Vagina (tissue), 2 donors: Measurements from ENCODE around the gene PTPA.

Source experiments
- POLR2A ChIP-seq, 2 donors: fragments of 450-650 bp; IDR thresholded peaks; one replicate each; pipeline ENCODE4 v1.6.1; 2017; ENCODE audit warnings: antibody characterized with exemption in 2 of 2, mild to moderate bottlenecking in 2 of 2, moderate library complexity in 2 of 2
- POLR2AphosphoS5 ChIP-seq, 2 donors: sonication (generic); formaldehyde crosslinking; IDR thresholded peaks; one replicate each; pipeline ENCODE4 v1.9.0; 2017; ENCODE audit warnings: antibody characterized with exemption in 2 of 2, mild to moderate bottlenecking in 2 of 2, low read depth in 1 of 2; ENCODE audit not compliant: insufficient read depth in 1 of 2
- TF ChIP-seq, protein P1 (sequence below), 3 experiments: fragments of 450-650 bp in 2 of 3; fragments of 200-600 bp in 1 of 3; sonication (generic) in 1 of 3; IDR thresholded peaks; one replicate each; pipeline ENCODE4 v1.5.1; 2017 to 2019; ENCODE audit warnings: antibody characterized with exemption in 3 of 3, mild to moderate bottlenecking in 2 of 3, moderate library complexity in 2 of 3

DNA sequence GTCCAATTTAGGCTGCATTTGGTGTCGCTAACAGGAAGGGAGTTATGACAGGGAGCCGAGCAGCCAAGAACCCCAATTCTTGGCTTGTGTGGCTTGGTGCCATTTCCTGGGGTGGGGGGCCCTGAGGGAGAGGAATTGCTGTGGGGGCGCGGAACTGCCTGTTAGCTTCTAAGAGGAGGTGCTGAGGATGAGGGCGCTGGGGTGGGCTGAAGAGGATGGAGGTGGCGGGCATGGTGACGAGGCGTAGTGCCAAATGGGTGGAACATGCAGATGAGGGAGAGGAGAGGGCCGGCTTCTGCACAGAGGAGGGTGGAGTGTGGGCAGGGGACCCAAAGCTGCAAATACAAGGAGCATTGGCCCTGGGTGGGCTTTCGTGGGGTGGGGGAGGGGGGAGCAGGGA is 38.9 kb downstream of the PTPA start:
- TF ChIP-seq, protein P1, sequence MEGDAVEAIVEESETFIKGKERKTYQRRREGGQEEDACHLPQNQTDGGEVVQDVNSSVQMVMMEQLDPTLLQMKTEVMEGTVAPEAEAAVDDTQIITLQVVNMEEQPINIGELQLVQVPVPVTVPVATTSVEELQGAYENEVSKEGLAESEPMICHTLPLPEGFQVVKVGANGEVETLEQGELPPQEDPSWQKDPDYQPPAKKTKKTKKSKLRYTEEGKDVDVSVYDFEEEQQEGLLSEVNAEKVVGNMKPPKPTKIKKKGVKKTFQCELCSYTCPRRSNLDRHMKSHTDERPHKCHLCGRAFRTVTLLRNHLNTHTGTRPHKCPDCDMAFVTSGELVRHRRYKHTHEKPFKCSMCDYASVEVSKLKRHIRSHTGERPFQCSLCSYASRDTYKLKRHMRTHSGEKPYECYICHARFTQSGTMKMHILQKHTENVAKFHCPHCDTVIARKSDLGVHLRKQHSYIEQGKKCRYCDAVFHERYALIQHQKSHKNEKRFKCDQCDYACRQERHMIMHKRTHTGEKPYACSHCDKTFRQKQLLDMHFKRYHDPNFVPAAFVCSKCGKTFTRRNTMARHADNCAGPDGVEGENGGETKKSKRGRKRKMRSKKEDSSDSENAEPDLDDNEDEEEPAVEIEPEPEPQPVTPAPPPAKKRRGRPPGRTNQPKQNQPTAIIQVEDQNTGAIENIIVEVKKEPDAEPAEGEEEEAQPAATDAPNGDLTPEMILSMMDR (IDR thresholded peaks at IDR 0.05) = no peak
- TF ChIP-seq POLR2A (IDR thresholded peaks at IDR 0.05) (no peak), POLR2AphosphoS5 (IDR thresholded peaks at IDR 0.05; ENCODE audit: insufficient read depth in 1 of 2, low read depth in 1 of 2) (no peak)
